Measurements from ENCODE around the gene CYB5RL.
A peak's percentile ranks its signal among the peaks of the same experiment; 100 is the strongest.
"Not testable (repeated sequence)": the region's sequence is repeated elsewhere in the genome, so short reads cannot be mapped to it uniquely, and the experiment has no call there.

Gene CYB5RL, protein sequence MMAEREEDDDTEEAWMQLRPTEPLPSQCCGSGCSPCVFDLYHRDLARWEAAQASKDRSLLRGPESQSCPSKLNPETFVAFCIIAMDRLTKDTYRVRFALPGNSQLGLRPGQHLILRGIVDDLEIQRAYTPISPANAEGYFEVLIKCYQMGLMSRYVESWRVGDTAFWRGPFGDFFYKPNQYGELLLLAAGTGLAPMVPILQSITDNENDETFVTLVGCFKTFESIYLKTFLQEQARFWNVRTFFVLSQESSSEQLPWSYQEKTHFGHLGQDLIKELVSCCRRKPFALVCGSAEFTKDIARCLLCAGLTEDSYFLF

DNA sequence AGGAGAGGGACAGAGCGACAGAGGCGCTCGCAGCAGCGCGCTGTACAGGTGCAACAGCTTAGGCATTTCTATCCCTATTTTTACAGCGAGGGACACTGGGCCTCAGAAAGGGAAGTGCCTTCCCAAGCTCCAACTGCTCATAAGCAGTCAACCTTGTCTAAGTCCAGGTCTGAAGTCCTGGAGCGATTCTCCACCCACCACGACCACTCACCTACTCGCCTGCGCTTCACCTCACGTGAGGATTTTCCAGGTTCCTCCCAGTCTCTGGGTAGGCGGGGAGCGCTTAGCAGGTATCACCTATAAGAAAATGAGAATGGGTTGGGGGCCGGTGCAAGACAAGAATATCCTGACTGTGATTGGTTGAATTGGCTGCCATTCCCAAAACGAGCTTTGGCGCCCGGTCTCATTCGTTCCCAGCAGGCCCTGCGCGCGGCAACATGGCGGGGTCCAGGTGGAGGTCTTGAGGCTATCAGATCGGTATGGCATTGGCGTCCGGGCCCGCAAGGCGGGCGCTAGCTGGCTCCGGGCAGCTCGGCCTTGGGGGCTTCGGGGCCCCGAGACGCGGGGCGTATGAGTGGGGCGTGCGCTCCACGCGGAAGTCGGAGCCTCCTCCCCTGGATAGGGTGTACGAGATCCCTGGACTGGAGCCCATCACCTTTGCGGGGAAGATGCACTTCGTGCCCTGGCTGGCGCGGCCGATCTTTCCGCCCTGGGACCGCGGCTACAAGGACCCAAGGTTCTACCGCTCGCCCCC is at the start of gene CYB5RL, which contains the start of gene MRPL37:
Gene CYB5RL (minus strand): TSS at position 266 of the 754 bp plus-strand sequence. CDS start 4,414 bp downstream, outside the sequence.
Gene MRPL37 (plus strand): TSS at position 403 of the 754 bp plus-strand sequence. CDS start 77 bp downstream, at position 480.
- DNase-seq, result peak; percentile 96

DNA sequence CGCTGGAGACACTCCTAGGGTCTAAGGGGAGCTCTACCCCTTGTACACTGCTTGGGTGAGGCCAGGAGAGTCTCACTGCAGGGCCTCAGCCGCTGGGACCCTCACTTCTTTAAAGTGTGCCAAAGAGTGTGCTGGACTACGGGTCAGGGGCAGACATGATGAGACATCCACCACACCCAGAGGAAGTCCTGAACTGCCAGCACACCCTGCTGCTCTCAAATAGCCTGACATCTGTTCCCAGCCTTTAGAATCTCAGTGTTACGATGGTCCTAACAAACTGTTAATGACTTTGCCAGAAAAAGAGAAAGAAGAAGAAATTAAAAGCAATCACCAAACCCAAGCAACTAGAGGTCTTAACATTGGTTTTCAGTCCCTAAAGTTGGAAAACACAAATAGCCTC is 49.1 kb upstream of the CYB5RL start:
- no peak for DNase-seq

DNA sequence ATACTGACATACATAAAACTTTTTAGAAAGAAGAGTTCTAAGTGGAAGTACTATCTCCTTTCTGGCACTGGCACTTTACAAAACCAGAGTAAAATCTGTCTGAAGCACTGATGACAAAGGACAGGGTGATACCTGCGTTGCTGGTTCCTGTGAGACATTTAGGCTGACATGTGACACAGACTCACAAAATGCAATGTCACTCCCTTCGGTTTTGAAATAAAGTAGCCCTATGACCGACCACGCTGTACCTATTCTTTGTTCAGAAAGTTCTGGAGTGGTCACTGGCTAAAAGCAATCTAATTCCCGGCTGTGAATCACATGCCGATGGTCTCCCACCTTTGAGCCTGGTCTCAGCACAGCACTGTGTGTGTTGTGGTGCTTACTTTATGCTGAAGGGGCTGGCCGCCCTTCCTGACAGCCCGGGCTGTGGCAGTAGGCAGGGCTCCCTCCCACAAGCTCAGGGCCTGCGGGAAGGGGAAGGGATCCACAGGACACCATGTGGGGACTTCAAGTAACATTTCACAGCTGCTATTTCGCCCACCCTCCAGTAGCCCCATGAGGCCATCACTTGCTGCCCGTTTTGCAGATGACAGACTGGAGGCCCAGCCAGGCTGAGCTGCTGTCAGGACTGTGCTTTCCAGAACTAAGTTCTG is 48.2 kb upstream of the CYB5RL start:
- DNase-seq, result no peak

DNA sequence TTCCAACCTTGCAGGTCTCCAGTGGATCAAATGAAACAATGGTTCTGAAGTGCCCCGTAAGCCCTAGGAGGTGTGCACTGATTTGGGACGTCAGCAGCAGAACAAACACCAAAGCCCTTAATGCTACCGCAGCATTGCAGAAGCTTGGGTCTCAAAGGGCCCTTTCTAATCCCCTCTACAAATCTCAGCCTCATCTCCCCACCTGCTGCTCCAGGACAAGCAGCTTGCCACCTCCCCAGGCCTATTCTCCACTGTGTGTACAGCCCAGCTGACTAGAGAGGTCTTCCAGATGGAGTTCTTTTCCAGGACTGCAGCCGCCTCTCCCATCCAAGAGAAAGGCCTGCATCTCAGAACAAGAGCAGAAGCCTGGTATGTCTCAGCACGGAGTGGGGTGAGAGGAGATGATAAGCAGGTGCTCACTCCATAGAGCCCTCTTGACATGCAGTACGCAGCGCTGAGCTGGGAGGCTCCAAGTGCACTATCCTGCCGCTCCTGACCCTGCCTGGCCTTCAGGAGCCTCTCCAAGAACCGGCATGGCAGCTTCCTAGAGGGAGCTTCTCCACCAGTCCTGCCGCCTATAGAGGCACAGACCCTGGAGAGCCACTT is 46.4 kb upstream of the CYB5RL start:
- no peak for DNase-seq

DNA sequence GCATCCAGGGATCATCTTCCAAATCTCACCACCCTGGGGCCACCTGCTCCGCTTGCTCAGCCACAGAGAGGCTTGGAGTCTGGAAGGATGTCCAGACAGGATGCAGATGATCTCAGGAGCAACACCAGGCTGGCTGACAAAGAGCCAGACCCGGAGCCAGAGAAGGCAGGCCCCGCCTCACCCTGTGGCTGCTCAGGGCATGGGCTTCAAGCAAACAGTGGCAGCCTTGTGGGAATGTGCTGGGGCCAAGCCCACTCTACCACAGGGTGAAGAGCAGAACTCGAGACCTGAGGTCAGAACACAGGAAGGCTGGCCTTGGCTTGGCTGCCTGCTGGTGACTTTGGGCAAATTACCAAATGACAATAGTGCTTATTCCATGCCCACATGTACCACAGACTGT is 45.7 kb upstream of the CYB5RL start:
- DNase-seq, result peak; percentile 60

DNA sequence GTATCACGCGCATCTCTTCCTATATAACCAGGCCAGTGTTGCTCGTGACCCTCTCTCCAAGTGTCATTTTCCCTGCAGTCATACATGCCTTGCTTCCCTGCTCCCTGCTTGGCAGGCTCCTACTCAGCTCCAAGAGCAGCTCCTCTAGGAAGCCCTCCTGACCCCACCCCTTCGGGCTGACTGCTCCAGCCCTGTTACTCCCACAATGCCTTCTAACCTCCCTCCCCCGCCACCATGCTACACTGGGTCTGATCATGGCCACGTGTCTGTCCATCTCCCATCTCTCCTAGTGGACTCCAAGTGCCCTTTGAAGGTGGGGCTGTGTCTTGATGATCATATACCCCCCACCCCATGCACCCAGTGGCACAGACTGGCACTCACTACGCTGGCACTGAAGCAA is 44.8 kb upstream of the CYB5RL start:
- no peak for DNase-seq

DNA sequence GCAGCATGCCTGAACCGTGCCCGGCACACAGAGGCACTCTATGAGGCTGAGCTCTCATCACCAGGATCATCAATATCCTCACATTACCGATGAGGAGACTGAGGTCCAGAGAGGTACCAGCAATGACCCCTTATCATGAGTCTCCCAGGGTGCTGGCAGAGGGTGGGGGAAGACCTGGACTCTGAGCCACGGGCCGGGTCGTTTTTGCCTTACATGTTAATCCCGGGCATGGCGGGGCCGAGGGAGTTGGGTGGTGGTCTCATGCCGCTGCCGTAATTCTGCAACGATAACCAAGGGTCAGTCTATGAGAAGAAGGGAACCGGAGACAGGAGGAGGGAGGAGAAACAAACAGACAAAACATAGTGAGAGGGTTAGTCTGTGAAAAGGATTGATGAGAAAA is 43.2 kb upstream of the CYB5RL start:
- no peak for DNase-seq

DNA sequence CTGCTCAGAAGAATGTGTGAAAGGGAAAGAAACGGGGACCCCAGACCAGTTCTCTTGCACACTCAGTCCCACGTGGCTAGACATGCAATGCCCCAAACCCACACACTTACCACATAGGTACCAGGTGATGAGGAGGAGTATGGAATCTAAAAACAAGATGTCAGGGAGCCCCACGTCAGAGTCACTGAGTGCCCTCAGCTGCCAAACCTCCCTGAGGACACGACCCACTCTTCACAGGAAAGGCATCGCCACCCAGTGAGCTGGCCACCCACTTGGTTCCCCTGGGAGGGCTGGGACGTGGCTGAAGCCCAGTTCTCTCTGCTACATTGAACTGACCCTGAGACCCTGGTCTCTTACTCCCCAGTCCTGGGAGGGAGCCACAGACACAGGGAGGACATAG is 41.5 kb upstream of the CYB5RL start:
- DNase-seq, result no peak

DNA sequence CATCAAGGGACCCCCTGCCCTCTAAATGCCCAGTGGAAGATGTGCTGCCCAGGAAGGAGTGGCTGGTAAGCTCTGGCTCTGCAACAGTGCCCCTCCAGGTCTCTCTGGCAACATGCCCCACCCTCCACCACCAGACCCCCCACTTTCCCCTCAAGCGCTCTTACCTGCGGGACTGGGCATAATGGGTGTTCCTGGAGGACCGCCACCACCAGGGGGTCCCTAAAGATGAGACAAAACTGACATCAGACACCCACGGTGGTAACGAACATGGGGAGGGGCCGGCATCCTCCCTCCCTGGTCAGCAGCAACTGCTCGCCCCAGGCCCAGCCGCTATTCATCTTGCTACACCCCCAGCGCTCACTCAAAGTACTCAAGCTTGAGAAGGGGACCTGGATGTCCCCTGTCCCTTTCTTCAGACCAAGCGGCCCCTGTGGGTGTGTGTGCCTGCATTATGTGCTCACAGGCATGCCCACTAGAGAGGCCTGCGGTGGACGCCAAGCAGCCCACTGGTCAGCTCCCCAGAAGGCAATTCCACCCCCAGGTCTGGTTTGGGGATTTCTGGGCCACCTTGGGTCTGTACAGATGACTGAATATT is 41.0 kb upstream of the CYB5RL start:
- DNase-seq, result no peak

DNA sequence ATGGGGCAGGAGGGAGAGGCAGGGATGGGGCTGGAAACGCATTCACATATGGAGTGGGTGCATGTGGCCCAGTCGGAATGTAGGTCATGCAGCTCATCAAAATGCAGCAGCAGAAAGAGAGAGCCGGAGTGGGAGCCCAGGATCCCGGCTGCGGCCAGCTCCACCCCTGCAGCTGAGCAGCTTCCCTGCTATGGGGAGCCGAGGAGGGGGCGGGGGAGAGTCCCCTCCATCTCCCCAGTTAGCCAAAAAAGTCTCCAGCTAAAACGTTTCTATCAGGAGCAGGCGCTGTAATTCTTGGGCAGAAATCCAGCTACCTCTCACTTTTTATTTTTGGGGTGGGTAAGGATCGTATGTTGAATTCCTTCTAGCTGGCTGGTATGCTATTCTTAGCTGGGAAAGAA is 39.8 kb upstream of the CYB5RL start:
- DNase-seq, result no peak

DNA sequence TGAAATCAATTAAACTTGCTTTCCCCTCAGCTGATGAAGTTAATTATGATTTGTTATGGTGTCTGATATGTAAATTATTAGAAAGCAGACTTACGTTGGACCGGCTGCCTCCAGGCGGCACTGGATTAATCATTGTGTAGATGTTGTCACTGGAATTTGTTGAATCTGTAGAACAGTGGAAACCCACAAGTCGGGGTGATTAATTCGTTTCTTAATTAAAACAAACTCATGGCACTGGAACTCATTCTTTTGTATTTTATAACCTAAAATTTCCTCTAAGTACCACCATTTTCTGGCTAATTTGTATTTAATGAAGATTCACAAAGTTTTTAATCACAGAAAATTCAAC is 39.2 kb upstream of the CYB5RL start:
- DNase-seq, result no peak

DNA sequence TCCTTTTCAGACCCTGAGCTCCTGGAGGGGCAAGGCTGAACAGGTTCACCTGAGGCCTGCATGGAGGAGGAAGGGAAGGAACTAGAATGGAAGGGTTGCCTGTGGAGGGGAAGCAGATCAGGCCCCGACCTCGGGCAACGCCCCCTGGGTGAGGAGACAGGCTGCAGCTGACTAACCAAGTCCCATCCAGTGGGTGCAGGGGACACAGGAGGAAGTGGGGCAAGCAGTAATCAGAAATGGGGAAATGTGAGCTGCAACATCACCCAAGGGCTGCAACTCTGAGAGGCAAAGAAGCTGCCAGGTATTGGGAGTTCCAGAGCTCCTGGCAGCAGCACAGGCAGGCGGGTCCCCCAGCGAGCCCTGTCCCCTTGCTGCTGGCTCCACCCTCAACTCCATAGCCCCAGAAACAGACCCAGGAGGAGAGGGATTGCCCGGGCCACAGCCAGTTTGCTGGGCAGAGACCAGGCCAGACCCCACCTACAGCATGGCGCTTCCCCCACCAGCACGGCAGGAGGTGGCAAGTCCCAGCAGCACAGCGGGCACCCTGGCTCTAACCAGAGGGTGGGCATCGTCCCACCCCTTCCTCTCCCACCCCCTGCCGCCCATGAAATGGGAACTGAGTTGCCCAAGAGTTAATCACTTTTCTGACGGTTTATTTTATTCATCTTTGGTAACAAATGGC is 38.7 kb upstream of the CYB5RL start:
- DNase-seq, result no peak

DNA sequence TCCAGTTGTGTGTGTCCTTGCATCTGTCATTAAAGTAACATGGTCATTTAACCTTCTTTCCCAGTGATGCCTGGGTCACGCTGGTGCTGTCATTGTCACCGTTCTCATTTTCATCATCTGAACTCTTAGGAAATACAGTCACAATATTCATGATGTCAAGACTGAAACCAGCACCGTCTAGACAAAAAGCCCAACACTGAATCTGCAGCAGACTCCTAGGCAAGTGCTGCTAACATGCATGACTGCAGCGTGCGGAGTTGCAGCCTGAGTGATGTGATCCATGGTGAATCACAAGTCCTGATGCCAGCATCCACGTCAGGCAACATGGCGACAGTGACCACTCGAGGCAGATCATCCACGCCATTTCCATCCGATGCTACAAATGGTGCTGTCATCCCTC is 37.8 kb upstream of the CYB5RL start:
- no peak for DNase-seq

DNA sequence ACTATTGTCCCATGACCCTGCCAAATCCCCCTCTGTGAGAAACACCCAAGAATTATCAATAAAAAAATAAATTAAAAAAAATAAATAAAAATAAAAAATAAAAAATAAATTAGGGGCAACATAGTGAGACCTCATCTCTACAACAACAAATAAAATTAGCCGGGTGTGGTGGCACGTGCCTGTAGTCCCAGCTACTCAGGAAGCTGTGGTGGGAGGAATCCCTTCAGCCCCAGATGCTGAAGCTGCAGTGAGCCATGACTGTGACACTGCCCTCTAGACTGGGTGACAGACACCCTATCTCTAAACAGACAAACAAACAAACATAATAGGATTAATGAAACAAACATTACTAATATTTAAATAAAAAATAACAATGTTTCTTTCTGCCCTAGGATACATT is 34.5 kb upstream of the CYB5RL start:
- no peak for DNase-seq

DNA sequence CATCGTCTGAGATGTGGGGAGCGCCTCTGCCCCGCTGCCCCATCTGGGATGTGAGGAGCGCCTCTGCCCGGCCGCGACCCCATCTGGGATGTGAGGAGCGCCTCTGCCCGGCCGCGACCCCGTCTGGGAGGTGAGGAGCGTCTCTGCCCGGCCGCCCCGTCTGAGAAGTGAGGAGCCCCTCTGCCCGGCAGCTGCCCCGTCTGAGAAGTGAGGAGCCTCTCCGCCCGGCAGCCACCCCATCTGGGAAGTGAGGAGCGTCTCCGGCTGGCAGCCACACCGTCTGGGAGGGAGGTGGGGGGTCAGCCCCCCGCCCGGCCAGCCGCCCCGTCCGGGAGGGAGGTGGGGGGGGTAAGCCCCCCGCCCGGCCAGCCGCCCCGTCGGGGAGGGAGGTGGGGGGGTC is 33.4 kb upstream of the CYB5RL start:
- DNase-seq, result not testable (repeated sequence)

DNA sequence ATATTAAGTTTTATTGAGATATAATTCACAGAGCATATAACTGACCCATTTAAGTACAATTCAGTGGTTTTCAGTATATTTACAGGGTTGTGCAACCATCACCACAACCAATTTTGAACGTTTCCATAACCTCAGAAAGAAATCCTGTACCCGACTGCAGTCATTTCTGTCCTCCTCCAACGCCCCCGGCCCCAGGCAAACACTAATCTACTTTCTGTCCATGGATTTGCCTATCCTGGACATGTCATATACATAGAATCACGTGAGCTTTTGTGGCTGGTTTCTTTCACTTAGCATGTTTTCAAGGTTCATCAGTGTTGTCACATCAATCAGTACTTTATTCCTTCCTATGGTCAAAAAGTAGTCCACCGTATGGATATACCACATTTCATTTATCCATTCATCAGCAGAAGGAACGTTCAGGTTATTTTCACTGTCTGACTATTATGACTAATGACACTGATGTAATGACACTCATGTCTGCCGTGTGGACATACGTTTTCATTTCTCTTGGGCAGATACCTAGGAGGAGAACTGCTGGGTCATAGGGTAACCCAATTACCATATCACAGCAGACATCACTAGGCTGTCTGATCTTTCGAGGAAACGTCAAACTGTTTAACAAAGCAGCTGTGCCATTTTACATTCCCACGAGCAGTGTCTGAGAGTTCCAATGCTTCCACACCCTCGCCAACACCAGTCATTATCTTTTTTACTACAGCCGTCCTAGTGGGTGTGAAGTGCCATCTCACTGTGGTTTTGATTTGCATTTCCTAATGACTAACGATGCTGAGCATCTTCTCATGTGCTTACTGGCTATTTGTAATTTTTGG is 30.9 kb upstream of the CYB5RL start:
- no peak for DNase-seq

DNA sequence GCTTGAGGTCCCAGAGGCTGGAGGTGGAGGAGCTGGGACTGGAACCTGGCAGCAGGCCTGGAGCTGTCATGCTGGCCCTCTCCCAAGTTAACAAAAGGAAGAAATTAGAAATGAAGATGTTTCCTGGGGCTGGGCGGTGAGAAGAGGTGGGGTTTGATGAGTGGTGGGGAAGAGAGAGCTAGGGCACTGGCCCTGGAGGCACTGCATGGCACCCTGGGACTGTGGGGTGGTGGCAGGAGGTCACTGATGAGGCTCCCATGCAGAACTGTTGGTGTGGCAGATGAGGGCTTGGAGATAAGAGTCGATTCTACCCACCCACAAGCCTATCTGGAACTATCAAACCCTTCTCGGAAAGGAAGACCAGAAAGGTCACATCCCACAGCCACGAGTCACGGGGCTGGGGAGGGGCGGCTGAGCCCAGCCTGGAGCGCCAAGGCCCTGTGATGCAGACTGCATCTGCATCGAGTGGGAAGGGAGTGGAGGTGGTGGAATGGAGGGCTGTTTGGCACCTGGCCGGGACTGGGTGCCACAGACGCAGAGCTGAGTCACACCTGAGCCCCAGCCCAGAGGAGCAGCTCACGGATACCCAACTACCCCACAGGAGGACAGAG is 29.6 kb upstream of the CYB5RL start:
- no peak for DNase-seq

DNA sequence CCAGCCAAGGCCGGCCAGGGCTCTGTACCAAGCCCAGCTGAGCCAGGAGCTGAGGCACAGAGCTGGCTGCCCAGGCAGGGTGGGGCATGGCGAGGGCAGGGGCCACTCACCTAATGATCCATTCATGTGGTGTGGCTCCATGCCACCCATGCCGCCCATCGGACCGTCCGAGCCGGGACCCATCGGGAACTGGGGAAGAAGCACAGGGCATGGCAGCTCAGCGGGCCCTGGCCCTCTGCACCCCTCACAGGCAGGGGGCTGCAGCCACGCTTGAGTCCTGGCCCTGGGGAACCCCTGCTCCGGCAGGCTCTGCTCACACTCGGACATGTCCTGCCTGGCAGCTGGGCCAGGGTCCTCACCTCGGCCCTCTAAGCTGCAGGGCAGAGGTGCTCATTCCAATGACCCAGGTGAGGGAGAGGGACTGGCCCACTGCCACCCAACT is 28.8 kb upstream of the CYB5RL start:
- DNase-seq, result no peak

DNA sequence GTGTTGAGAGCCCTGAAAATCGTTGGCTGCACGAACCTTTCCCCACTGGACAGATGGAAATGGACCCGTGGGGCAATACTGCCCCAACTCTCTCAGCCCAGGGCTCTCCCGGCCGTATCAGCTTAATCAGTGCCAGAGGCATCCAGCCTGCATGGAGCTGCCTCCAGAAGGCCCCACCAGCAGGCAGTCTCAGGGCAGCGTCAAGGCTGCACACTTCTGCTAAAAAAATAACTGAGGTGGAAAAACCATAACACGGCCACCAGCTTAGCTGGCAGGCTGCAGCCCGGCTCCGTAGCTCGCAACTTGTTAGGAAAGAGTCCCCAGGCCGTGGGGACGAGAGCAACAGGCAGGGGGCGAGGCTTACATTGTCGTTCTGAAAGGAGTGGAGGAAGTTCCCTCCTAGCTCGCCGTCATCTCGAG is 28.1 kb upstream of the CYB5RL start:
- DNase-seq, result no peak

DNA sequence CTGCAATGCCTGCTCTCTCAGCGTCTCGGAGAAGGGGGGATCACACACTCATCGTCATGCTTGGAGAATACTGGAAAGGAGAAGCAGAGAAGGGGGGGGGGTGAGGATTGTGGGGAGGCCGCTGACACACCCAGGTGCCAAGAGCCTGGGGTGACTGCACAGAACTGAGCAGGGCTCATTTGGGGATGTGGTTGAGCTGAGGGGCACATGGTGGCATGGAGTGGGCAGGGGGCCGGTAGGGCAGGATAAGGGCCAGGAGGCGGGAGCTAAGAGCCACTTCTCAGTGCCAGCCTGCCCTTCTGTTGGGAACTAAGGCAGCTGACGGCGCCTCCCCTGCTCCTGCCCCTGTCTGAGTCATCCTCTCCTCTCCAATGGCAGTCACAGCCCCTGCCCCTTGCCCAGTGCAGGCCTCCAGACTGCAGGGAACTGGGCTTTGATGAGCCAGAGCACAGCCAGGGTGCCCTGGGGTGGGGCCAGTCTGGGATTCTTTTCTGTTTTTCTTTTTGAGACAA is 27.3 kb upstream of the CYB5RL start:
- DNase-seq, result no peak
